HG03196 (cell line): ENCODE measurements around the gene NENF.
A peak's percentile ranks its signal among the peaks of the same experiment; 100 is the strongest.
"Not testable (repeated sequence)": the region's sequence is repeated elsewhere in the genome, so short reads cannot be mapped to it uniquely, and the experiment has no call there.

Experiments used
- ATAC-seq: cut with Tn5 transposase; IDR thresholded peaks from one replicate; pipeline ENCODE4 v1.9.1; 2021; ENCODE audit not compliant: unreplicated experiment

NENF gene

DNA sequence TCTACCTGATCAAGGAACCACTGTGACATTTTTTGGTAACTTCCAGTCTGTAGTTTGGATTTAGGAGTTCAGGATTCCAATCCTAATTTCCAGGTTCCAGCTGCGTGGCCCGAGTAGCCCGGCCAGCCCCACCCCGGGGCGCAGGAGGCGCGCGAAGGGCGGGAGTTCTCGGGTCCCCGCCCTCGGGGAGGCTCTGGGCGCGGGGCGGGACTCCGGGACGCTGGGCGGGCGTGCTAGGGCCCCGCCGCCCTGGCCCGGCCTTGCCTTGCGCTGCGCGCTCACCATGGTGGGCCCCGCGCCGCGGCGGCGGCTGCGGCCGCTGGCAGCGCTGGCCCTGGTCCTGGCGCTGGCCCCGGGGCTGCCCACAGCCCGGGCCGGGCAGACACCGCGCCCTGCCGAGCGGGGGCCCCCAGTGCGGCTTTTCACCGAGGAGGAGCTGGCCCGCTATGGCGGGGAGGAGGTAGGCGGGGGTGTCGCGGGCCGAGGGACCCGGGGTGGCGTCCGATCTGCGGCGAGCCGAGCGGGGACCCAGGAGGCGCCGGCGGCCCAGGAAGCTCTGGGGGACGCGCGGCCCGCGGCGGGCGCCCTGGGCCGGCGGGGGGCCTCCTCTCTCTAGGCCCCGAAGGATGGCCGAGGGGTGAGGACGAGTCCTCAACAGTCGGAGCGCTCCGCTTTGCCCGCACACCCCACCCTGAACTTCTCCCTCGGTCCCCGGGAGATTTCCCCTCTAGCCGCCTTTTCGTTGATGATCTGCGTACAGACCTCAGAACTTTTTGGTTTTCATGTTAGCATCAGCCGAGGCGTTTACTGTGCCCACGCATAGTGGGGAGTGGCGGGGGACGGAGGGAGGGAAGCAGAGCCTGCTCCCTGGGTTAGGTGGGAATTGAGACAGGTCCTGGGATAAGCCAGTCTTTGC is at the start of gene NENF:
NENF (plus strand) TSS at position 260 of the 916 bp plus-strand sequence; CDS start at position 284, 24 bp downstream.
- peak; percentile 97 for ATAC-seq

DNA sequence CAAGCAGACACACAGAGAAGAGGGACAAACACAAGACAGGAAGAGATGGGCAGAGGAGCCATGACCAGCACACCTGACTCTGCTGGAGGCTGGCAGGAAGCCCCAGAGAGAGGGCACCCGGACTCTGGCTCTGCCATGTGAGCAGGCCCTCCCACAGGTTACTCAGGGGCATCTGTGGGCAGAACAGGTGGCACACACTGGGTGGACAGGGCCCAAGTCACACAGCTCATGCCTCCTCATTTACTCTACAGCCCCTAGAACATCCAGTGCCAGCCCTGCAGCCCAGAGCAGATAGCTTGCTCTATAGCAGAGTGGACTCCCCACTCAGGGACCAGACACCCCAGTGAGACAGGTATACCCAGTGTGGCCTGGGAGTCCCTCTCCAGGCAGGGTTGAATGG is 46.7 kb upstream of the NENF start:
- no peak for ATAC-seq

DNA sequence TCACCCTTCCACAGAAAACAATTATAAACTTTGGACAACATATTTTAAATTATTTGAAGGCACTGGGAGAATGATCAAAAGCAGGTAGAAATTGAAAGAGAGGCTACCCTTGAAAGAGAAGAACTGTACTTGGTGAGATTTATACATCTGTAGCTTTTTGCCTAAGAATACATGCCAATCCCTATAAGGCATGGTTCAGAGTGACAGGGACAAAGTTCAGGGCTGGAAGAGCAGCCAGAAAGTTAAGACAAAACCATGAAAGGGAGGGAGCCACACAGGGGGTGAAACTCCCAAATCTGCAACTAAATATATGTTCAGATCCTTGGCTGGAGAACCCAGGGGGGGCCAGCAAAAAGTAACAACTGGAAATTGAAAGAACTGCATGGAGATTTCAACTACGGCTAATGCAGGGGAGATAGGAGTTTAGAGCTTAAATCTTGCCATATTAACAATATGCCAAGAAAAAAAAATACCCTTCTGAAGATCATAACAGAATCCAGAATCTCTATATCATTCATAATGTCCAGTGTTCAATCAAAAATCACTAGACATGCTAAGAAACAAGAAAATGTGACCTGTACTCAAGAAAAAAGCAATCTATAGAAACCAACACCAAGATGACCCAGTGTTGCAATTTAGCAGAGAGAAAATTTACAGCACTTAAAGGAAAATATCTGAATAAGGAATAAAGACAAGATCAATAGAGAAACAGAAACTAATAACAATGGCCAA is 43.6 kb upstream of the NENF start:
- no peak for ATAC-seq

DNA sequence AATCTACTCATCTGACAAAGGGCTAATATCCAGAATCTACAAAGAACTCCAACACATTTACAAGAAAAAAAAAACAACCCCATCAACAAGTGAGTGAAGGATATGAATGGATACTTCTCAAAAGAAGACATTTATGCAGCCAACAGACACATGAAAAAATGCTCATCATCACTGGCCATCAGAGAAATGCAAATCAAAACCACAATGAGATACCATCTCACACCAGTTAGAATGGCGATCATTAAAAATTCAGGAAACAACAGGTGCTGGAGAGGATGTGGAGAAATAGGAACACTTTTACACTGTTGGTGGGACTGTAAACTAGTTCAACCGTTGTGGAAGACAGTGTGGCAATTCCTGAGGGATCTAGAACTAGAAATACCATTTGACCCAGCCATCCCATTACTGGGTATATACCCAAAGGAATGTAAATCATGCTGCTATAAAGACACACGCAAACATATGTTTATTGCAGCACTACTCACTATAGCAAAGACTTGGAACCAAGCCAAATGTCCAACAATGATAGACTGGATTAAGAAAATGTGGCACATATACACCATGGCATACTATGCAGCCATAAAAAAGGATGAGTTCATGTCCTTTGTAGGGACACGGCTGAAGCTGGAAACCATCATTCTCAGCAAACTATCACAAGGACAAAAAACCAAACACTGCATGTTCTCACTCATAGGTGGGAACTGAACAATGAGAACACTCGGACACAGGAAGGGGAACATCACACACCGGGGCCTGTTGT is 36.9 kb upstream of the NENF start:
- ATAC-seq = not testable (repeated sequence)

DNA sequence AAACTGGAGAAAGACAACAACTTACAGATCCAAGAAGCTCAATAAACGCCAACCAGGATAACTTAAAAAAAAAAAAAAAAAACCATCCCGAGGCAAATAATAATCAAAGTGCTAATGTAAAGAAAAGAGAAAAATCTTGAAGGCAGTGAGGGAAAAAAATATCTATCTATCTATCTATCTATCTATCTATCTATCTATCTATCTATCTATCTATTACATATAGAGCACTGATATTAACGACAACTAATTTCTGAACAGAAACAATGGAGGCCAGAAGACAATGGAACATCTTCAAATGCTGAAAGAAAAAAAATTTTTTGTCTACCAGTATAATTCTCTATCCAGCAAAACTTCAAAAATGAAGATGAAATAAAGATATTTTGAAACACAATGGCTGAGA is 36.1 kb upstream of the NENF start:
- ATAC-seq = no peak

DNA sequence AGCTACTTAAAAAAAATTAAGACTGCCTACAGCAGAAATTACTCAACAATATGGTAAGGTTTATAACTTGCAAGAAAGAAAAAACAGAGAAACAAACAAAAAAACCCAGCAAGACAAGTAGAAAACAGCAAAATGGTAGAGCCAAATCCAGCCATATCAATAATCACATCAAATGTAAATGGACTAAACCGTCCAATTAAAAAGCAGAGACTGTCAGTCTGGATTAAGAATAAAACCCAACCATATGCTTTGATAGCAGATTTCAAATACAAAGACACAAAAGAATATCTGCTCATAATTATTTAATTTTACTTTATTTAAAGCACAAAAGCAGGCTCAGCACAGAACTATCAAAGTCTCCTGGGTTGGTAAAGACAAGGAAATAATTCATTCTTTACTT is 35.5 kb upstream of the NENF start:
- no peak for ATAC-seq

DNA sequence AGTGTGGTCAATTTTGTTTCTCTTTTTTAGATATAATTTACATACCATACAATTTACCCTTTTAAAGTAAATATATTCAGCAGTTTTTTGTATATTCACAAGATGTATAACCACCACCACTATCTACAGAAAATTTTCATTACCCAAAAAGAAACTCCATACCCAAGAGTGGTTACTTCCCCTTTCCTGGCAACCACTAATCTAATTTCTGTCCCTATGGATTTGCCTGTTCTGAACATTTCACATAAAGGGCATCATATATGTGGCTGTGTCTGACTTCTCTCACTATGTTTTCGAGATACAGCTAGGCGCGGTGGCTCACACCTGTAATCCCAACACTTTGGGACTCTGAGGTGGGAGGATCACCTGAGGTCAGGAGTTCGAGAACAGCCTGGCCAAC is 31.7 kb upstream of the NENF start:
- ATAC-seq = no peak

DNA sequence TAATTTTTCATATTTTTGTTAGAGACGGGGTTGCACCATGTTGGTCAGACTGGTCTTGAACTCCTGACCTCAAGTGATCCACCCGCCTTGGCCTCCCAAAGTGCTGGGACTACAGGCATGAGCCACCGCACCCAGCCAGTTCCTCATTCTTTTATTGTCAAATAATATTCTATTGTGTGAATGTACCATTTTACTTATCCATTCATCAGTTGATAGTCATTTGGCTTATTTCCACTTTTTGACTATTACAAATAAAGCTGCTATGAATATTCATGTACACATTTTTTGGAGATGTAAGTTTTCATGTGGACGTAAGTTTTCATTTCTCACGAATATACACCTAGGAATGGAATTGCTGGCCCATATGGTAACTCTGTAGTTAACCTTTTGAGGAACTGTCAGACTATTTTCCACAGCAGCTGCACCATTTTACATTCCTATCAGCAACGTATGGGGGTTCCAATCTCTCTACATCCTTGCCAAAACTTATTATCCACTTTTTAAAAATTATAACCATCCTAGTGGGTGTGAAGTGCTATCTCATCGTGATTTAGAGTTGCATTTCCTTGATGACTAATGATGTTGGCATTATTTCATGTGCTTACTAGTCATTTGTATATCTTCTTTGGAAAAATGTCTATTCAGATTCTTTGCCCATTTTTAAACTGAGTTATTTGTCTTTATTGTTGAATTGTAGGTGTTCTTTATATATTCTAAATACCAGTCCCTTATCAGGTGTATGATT is 30.7 kb upstream of the NENF start:
- ATAC-seq = no peak

DNA sequence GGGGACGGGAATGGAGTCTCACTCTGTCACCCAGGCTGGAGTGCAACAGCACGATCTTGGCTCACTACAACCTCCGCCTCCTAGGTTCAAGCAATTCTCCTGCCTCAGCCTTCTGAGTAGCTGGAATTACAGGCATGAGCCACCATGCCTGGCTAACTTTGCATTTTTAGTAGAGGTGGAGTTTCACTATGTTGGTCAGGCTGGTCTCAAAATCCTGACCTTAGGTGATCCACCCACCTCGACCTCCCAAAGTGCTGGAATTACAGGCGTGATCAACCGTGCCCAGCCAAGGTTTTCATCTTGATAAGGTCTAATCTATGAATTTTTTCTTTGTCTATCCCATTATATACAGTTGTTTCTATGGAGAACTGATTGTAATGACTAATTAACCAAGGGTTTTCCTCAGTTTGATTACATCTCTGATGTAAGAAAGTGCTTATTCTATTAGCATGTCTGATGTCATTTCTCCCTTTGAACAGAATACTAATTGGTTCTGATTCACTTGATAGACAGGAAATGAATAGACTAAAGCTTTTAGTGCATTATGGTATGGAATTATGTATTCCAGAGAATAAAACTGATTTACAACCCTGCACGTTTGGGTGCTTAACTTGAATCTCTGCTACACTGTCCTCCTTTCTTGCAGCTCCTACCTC is 29.9 kb upstream of the NENF start:
- ATAC-seq = no peak

DNA sequence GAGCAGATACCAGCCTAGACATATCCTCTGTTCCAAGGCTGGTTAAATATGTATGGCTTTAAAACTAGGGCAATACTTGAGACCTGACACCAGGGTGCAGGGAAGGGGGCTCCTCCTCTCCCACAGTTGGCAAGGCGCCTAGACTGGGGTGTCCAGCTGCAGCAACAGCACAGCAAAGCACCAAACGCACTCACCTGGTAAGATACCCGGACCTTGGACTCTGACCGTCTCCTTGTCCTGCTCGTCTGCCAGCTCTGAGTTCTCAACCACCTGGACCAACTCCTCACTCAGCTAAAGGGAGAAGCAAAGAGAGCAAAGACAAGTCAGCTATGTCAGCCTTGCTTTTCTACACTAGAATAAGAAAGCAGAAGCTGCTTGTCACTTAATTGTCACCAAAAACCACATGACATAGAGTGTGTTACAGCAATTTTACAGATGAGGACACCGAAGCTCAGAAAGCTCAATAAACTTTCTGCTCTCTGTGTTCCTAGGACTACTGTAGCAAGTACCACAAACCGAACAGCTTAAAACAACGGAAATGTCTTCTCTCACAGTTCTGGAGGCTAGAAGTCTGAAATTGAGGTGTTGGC is 22.4 kb upstream of the NENF start:
- no peak for ATAC-seq

DNA sequence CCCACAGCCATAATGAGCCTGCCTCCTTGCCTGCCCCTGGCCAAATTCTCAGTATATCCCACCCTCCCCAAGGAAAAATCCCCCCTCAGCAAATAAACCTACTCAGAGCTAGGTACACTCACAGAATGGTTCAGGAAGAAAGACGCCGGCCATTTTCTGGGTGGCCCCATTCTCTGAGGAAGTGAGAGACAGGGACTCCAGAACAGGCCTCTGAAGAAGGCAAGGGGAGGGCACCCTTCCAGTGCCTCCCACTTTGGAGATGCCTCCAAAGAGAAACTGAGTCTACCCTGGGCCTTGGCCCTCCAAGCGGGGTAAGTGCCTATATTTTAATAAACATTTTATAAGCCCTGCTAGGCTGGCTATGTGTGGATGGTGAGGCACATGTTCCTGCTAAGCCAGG is 20.3 kb upstream of the NENF start:
- no peak for ATAC-seq

DNA sequence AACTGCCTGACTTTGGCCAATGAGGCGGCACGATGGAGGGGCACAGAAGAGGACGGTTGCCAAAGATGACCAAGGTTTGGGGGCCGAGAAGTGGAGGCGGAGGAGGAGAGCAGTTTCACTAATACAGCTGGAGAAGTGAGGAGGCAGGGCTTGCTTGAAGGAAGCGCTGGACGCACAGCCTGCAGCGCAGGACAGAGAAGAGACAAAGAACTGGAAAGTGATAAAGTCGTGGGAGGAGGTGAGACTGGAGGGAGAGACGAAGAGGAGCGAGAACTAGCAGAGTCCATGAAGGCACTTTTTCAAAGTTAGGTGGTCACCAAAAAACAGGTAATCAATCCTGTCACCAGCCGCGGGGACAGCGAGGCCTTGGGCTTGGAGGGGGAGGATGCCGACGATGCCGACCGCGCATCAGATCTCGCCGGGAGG is 18.8 kb upstream of the NENF start:
- ATAC-seq = peak; percentile 15

DNA sequence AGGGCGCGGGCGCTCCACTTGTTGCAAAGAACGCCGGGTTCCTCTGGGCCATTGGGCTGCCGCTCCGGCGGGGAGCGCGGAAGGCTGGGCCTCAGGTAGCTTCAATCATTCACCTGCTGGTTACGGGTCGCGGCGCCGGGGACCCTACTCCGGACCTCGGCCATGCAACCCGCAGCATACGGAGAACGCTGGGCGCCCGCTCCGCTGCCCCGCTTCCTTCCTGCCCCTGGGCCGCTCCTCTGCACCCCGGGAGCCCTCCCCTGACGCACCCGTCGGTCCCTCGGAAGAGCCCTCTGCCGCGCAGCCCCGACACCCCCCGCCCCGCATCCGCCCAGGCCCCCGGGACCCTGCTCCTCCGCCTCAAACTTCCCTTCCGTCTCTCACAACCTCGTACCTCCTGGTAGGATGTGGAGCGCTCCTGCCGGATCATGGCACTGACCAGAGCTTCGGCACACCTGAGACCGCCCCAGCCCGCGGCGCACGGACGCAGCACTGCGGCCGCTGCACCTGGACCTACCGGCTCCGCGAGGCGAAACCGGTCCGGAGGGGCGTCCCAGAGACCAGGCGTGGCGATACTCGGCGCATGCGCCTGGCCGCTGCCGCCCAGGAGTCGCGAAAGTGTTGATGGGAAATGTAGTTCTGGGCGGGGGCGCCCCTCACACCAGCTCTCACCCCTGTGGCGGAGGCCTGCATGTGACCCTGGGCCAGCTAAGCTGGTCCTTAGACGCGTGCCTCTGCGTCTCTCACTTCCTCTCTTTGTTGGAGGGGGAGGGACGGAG is 18.2 kb upstream of the NENF start, which contains the start of gene PACC1:
PACC1 (minus strand) TSS at position 559 of the 779 bp plus-strand sequence; CDS start at position 430, 129 bp downstream.
- ATAC-seq = peak; percentile 95

DNA sequence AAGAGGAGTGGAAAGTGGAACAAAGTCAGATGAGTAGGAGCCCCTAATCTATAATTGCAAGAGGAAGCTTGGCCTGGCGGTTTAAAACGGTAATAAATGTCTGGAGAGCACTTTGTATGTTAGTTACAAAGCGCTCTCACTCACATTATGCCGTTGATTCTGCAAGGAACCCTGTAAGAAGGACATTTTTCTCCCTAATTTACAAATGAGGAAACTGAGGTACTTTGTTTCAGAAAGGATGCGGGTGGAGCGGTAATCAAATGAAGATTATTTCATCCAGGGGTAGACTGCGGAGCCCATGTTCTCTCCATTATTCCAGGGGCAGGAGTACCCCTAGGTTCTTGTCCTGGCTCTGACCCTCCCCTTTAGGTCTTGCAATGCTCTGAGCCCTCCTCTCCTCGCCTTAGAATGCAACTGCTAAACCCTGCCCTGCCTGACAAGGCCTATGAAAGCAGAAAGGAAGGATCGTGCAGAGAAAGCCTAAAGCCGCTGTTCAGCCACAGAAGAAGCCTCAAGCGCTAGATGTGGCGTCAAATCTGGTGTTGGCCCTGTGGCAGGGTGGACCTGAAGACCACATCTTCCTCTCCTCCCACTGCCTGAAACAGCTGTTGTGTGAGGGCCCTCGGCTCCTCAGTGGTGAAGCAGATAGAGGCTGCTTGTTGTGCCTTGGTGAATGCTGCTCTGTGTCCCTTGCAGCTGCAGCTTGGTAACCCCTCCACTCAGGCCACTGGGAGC is 17.4 kb upstream of the NENF start:
- ATAC-seq = no peak

DNA sequence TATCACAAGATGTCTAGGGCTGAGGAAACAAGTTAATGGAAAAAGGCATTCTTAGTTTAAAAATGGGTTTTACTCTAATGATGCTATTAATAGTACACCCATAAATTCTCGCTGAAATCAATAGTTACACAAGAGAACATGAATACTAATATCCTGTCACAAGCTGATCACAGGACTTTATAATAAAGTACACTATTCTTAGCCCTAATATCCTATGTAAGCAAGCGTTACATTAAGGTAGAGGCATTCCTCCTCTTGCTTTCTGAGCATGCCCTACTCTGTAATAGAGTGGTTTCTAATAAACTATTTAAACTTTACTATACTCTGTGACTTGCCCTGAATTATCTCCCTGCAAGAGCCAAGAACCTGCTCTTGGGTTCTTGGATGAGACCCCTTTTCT is 11.6 kb upstream of the NENF start:
- ATAC-seq = no peak

DNA sequence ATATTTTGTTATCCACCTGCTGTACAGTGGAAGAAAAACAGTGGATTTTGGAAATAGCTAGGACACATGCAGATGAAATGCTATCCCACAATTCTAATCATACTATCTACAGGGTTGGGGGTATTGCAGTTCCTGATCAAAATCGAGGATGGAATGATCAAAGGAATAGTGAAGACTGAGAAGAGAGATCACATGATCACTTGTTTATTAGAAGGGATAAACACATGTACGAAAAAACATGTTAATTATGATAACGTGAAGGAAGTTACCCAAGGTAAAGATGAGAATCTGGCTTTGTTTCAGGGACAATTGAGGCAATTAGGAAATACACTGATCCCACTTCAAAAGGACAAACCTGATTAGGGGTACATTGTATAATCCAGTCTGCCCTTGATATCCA is 8.8 kb upstream of the NENF start:
- ATAC-seq = no peak

DNA sequence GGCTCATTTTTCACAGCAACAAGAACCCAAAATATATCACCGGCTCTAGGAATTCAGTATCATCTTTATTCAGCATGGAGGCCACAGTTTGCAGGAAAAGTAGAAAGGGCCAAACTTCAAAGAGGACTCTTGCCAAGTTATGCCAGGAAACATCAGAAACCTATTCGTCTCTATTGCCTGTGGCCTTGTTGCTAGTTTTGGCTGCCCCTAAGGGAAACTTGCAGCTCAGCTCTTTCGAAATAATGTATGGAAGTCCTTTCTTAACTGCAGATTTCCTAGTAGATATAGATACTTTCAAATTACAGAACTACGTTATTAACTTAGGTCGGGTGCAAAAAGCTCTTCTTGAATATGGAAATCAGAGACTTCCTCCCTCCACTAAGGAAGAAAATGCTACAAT is 4.2 kb upstream of the NENF start:
- no peak for ATAC-seq

DNA sequence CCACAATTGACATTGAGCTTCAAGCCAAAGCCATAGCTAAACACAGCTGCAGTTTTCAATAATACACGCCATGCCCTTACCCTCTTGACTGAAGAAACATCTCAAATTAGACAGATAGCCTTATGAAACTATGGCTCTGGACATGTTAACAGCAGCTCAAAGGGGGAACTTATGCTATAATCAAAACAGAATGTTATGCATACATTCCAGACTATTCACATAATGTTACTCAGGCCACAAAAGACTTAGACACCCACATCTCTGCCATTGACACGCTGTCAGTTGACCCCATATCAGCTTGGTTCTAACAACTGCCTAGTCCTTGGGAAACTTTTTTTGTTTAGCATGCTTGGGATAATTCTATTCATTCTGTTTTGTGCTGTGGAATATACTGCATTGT is 2.3 kb upstream of the NENF start:
- ATAC-seq = no peak
